HepG2 (cell line): ENCODE results near the gene AFG1L.
"Not testable (repeated sequence)": the region's sequence is repeated elsewhere in the genome, so short reads cannot be mapped to it uniquely, and the experiment has no call there.

Experiments used
- BHLHE40 ChIP-seq: IDR thresholded peaks from 2 replicates; pipeline ENCODE4 v1.6.1; 2011; ENCODE audit warnings: low read length, improper control_type of control experiment
- CREB1 ChIP-seq, 2 experiments: fragments of 450-650 bp in 1 of 2; IDR thresholded peaks; 2 replicates each; pipeline ENCODE4 v1.6.1; 2016 to 2017; ENCODE audit warnings: control low read depth in 1 of 2, mild to moderate bottlenecking in 1 of 2, missing compliant biosample characterization in 1 of 2, missing genetic modification characterization in 1 of 2
- FLYWCH1 ChIP-seq: sonication (generic); formaldehyde crosslinking; IDR thresholded peaks from 2 replicates; pipeline ENCODE4 v1.8.1; 2023; ENCODE audit warnings: mild to moderate bottlenecking, missing genetic modification reagents
- HNF4G ChIP-seq, 2 experiments: sonication (generic) in 1 of 2; formaldehyde crosslinking in 1 of 2; IDR thresholded peaks; 2 replicates each; pipeline versions ENCODE4 v1.4.0 to v1.6.1; 2011 to 2020; ENCODE audit warnings: borderline replicate concordance in 2 of 2, low read depth in 2 of 2, mild to moderate bottlenecking in 2 of 2, low read length in 1 of 2, missing genetic modification reagents in 1 of 2, moderate library complexity in 1 of 2
- KDM1A ChIP-seq: IDR thresholded peaks from 2 replicates; pipeline ENCODE4 v1.6.1; 2016; ENCODE audit warnings: missing compliant biosample characterization
- TEAD2 ChIP-seq: sonication (generic); formaldehyde crosslinking; IDR thresholded peaks from 2 replicates; pipeline ENCODE4 v1.9.0; 2021; ENCODE audit warnings: missing genetic modification reagents
- ZNF121 ChIP-seq: sonication (generic); formaldehyde crosslinking; IDR thresholded peaks from 2 replicates; pipeline ENCODE4 v1.5.0; 2020; ENCODE audit warnings: mild to moderate bottlenecking, missing genetic modification reagents
- ZNF335 ChIP-seq: sonication (generic); formaldehyde crosslinking; IDR thresholded peaks from 2 replicates; pipeline ENCODE4 v1.4.0; 2020; ENCODE audit warnings: missing genetic modification reagents
- ZSCAN31 ChIP-seq: sonication (generic); formaldehyde crosslinking; IDR thresholded peaks from 2 replicates; pipeline ENCODE4 v1.5.0; 2020; ENCODE audit warnings: low read depth, mild to moderate bottlenecking, missing genetic modification reagents
- TF ChIP-seq, protein P1 (sequence below): sonication (generic); formaldehyde crosslinking; IDR thresholded peaks from 2 replicates; pipeline ENCODE4 v1.4.0; 2020; ENCODE audit warnings: low read depth, missing genetic modification reagents
- TF ChIP-seq, protein P2 (sequence below): sonication (generic); formaldehyde crosslinking; IDR thresholded peaks from 2 replicates; pipeline ENCODE4 v1.5.0; 2020; ENCODE audit warnings: mild to moderate bottlenecking, missing genetic modification reagents, moderate library complexity
- TF ChIP-seq, protein P3 (sequence below): sonication (generic); formaldehyde crosslinking; IDR thresholded peaks from one replicate; pipeline ENCODE4 v1.5.1; 2020; ENCODE audit warnings: mild to moderate bottlenecking, missing genetic modification reagents; ENCODE audit errors: not compliant biosample characterization
- TF ChIP-seq, protein P4 (sequence below): sonication (generic); formaldehyde crosslinking; IDR thresholded peaks from 2 replicates; pipeline ENCODE4 v1.9.0; 2021; ENCODE audit warnings: missing genetic modification reagents, borderline replicate concordance

DNA sequence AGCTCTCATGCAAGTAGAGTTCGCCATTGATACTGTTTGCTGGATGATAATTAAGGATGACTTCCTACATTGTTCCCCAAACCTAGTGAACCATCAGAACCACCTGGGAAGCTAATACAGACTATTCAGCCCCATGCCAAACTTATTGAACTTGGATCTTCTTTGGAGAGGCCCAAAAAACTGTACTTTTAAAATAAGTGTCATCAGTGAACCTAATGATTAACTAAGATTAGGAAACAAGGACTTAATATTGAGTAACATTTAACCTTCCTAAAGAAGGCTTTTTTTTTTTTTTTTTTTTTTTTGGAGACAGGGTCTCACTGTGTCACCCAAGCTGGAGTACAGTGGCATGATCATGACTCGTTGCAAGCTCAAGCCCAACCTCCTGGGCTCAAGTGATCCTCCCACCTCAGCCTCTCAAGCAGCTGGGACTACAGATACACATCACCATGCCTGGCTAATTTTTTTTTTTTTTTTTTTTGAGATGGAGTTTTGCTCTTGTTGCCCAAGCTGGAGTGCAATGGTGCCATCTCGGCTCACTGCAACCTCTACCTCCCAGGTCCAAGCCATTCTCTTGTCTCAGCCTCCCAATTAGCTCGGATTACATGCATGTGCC lies 241.2 kb downstream of the AFG1L start:
- TF ChIP-seq, protein P1, sequence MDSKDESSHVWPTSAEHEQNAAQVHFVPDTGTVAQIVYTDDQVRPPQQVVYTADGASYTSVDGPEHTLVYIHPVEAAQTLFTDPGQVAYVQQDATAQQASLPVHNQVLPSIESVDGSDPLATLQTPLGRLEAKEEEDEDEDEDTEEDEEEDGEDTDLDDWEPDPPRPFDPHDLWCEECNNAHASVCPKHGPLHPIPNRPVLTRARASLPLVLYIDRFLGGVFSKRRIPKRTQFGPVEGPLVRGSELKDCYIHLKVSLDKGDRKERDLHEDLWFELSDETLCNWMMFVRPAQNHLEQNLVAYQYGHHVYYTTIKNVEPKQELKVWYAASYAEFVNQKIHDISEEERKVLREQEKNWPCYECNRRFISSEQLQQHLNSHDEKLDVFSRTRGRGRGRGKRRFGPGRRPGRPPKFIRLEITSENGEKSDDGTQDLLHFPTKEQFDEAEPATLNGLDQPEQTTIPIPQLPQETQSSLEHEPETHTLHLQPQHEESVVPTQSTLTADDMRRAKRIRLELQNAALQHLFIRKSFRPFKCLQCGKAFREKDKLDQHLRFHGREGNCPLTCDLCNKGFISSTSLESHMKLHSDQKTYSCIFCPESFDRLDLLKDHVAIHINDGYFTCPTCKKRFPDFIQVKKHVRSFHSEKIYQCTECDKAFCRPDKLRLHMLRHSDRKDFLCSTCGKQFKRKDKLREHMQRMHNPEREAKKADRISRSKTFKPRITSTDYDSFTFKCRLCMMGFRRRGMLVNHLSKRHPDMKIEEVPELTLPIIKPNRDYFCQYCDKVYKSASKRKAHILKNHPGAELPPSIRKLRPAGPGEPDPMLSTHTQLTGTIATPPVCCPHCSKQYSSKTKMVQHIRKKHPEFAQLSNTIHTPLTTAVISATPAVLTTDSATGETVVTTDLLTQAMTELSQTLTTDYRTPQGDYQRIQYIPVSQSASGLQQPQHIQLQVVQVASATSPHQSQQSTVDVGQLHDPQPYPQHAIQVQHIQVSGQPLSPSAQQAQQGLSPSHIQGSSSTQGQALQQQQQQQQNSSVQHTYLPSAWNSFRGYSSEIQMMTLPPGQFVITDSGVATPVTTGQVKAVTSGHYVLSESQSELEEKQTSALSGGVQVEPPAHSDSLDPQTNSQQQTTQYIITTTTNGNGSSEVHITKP (CRISPR knock-in tag), result not testable (repeated sequence)
- TF ChIP-seq, protein P2, sequence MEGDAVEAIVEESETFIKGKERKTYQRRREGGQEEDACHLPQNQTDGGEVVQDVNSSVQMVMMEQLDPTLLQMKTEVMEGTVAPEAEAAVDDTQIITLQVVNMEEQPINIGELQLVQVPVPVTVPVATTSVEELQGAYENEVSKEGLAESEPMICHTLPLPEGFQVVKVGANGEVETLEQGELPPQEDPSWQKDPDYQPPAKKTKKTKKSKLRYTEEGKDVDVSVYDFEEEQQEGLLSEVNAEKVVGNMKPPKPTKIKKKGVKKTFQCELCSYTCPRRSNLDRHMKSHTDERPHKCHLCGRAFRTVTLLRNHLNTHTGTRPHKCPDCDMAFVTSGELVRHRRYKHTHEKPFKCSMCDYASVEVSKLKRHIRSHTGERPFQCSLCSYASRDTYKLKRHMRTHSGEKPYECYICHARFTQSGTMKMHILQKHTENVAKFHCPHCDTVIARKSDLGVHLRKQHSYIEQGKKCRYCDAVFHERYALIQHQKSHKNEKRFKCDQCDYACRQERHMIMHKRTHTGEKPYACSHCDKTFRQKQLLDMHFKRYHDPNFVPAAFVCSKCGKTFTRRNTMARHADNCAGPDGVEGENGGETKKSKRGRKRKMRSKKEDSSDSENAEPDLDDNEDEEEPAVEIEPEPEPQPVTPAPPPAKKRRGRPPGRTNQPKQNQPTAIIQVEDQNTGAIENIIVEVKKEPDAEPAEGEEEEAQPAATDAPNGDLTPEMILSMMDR, result not testable (repeated sequence)
- TF ChIP-seq ZNF121 (CRISPR knock-in tag); HNF4G (IDR thresholded peaks at IDR 0.05; ENCODE audit: borderline replicate concordance, low read depth, low read length); HNF4G (CRISPR knock-in tag; IDR thresholded peaks at IDR 0.05; ENCODE audit: borderline replicate concordance, low read depth); CREB1 (IDR thresholded peaks at IDR 0.05); CREB1 (CRISPR knock-in tag; IDR thresholded peaks at IDR 0.05); KDM1A (CRISPR knock-in tag); TEAD2 (CRISPR knock-in tag); ZNF335 (CRISPR knock-in tag); ZSCAN31; FLYWCH1 (CRISPR knock-in tag); BHLHE40: not testable (repeated sequence)
- TF ChIP-seq, protein P3, sequence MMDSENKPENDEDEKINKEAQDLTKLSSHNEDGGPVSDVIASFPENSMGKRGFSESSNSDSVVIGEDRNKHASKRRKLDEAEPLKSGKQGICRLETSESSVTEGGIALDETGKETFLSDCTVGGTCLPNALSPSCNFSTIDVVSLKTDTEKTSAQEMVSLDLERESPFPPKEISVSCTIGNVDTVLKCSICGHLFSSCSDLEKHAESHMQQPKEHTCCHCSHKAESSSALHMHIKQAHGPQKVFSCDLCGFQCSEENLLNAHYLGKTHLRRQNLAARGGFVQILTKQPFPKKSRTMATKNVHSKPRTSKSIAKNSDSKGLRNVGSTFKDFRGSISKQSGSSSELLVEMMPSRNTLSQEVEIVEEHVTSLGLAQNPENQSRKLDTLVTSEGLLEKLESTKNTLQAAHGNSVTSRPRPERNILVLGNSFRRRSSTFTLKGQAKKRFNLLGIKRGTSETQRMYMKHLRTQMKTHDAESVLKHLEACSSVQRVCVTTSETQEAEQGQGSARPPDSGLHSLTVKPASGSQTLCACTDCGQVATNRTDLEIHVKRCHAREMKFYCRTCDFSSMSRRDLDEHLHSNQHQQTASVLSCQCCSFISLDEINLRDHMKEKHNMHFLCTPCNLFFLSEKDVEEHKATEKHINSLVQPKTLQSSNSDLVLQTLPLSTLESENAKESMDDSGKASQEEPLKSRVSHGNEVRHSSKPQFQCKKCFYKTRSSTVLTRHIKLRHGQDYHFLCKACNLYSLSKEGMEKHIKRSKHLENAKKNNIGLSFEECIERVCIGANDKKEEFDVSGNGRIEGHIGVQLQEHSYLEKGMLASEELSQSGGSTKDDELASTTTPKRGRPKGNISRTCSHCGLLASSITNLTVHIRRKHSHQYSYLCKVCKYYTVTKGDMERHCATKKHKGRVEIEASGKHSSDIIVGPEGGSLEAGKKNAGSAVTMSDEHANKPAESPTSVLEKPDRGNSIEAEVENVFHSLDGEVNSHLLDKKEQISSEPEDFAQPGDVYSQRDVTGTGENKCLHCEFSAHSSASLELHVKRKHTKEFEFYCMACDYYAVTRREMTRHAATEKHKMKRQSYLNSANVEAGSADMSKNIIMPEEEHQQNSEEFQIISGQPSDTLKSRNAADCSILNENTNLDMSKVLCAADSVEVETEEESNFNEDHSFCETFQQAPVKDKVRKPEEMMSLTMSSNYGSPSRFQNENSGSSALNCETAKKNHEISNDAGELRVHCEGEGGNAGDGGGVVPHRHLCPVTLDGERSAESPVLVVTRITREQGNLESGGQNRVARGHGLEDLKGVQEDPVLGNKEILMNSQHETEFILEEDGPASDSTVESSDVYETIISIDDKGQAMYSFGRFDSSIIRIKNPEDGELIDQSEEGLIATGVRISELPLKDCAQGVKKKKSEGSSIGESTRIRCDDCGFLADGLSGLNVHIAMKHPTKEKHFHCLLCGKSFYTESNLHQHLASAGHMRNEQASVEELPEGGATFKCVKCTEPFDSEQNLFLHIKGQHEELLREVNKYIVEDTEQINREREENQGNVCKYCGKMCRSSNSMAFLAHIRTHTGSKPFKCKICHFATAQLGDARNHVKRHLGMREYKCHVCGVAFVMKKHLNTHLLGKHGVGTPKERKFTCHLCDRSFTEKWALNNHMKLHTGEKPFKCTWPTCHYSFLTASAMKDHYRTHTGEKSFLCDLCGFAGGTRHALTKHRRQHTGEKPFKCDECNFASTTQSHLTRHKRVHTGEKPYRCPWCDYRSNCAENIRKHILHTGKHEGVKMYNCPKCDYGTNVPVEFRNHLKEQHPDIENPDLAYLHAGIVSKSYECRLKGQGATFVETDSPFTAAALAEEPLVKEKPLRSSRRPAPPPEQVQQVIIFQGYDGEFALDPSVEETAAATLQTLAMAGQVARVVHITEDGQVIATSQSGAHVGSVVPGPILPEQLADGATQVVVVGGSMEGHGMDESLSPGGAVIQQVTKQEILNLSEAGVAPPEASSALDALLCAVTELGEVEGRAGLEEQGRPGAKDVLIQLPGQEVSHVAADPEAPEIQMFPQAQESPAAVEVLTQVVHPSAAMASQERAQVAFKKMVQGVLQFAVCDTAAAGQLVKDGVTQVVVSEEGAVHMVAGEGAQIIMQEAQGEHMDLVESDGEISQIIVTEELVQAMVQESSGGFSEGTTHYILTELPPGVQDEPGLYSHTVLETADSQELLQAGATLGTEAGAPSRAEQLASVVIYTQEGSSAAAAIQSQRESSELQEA (CRISPR knock-in tag), result not testable (repeated sequence)
- TF ChIP-seq, protein P4, sequence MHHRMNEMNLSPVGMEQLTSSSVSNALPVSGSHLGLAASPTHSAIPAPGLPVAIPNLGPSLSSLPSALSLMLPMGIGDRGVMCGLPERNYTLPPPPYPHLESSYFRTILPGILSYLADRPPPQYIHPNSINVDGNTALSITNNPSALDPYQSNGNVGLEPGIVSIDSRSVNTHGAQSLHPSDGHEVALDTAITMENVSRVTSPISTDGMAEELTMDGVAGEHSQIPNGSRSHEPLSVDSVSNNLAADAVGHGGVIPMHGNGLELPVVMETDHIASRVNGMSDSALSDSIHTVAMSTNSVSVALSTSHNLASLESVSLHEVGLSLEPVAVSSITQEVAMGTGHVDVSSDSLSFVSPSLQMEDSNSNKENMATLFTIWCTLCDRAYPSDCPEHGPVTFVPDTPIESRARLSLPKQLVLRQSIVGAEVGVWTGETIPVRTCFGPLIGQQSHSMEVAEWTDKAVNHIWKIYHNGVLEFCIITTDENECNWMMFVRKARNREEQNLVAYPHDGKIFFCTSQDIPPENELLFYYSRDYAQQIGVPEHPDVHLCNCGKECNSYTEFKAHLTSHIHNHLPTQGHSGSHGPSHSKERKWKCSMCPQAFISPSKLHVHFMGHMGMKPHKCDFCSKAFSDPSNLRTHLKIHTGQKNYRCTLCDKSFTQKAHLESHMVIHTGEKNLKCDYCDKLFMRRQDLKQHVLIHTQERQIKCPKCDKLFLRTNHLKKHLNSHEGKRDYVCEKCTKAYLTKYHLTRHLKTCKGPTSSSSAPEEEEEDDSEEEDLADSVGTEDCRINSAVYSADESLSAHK (CRISPR knock-in tag), result not testable (repeated sequence)
